ENCODE data around the gene MAEL. TPM values are rescaled to one million over a fixed set of nuclear protein-coding genes. Genes with fewer than 3 reads are reported as not detected.
A peak's percentile ranks its signal among the peaks of the same experiment; 100 is the strongest.

Gene MAEL
- total and polyA plus RNA-seq, 2 of the 13 experiments (the other 11 are each of a cell fraction or from before 2014, with no cell fraction given): not detected

DNA sequence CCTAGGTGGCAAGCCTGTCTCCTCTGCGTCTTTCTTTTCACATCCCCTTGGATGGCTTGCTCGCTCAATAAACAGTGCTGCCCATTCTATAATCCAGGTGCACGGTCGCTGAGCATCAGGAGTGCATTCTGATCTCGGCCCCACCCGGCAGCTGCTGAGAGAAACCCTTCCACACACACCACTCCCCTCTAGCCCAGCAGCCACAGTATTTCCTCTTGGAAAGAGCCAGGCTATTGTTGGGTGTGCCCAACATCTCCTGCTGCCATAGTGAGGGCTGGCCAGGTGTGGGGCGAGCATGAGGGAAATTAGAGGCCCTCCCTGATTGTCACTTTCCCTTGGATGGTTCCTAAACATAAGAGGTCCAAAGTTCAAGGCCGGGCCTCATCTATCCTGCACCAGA lies 76.4 kb downstream of the MAEL start (continued):
- TF ChIP-seq, protein P1, sequence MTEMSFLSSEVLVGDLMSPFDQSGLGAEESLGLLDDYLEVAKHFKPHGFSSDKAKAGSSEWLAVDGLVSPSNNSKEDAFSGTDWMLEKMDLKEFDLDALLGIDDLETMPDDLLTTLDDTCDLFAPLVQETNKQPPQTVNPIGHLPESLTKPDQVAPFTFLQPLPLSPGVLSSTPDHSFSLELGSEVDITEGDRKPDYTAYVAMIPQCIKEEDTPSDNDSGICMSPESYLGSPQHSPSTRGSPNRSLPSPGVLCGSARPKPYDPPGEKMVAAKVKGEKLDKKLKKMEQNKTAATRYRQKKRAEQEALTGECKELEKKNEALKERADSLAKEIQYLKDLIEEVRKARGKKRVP (CRISPR knock-in tag; IDR thresholded peaks at IDR 0.05): no peak
- TF ChIP-seq RNF2 (conservative IDR thresholded peaks at IDR 0.05; ENCODE audit: low read depth) (no peak), PPARG (CRISPR knock-in tag; conservative IDR thresholded peaks at IDR 0.05) (no peak), NFRKB (IDR thresholded peaks at IDR 0.05) (no peak)
- TF ChIP-seq, protein P2, sequence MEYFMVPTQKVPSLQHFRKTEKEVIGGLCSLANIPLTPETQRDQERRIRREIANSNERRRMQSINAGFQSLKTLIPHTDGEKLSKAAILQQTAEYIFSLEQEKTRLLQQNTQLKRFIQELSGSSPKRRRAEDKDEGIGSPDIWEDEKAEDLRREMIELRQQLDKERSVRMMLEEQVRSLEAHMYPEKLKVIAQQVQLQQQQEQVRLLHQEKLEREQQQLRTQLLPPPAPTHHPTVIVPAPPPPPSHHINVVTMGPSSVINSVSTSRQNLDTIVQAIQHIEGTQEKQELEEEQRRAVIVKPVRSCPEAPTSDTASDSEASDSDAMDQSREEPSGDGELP (IDR thresholded peaks at IDR 0.05; ENCODE audit: borderline replicate concordance, low read depth): no peak

DNA sequence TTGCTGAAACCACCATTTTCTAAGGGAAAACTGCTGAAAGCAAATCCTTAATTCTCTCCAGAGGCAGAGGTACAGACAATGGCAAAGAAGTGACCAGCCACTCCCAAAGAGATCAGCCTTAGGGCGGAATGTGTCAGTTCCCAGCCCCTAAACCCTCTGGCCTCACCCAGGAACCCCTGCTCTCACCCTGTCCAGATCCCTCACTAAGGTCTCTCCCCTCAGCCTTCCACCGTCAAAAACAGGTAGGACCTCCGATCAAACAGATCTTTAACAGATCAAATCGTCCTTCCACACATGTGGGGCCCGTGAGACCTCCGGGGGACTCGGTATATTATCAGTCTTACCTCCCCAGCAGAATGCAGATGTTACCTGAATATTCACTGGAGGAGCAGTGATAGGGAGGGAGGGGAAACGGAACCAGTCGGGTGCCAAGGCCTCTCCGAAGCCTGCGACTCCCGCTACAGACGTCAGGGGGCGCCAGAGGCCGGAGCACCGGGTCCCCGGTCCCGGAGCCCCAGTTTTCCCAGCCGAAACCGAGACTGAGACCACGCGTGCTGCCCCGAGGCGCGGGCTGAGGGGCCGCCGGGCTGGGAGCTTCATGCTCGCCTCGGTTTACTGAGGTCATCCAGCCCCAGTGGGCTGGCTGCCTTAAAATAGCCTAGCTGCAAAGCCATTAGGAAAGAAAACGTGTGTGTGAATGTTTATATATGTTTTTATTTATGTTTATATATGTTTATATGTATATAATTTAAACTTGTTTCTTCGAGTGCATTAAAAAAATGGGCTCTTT lies 77.4 kb downstream of the MAEL start:
- peak; percentile 32 for FAIRE-seq
- peak; percentile 29 for DNase-seq (ENCODE audit: low spot score)
- Histone ChIP-seq H3K27me3 (ENCODE audit: control insufficient read depth in 1 of 2, insufficient read depth in 2 of 2, low read length in 2 of 2) (peaks cover 3 to 44% of the 10 kb centered on the region in 2 experiments; a peak in 3 of 5 replicates), H3K9ac (ENCODE audit: insufficient read depth, low read depth, low read length) (no peak overlapping the region), H3K36me3 (replicated peaks in 1 of 2; ENCODE audit: control insufficient read depth in 1 of 2, insufficient read depth in 2 of 2, low read length in 2 of 2) (no peaks in the 10 kb centered on the region), H3K9me3 (ENCODE audit: low read length) (no peaks in the 10 kb centered on the region), H3K4me1 (ENCODE audit: insufficient read depth, low read length) (no peaks in the 10 kb centered on the region), H4K20me1 (ENCODE audit: insufficient read depth, low read length) (no peaks in the 10 kb centered on the region), H3K79me2 (ENCODE audit: insufficient read depth, low read length) (no peaks in the 10 kb centered on the region), H3K4me3 (replicated peaks in 1 of 3; ENCODE audit: insufficient read depth in 1 of 3, low read depth in 2 of 3, low read length in 3 of 3) (peak overlapping the region in 1 of 3 experiments; percentile 55; a peak in 1 of 6 replicates), H3K27ac (ENCODE audit: extremely low read length, insufficient read depth, low read length) (no peak overlapping the region), H3K4me2 (ENCODE audit: low read depth, low read length) (peak overlapping the region; percentile 76), H2AFZ (ENCODE audit: low read length) (no peak overlapping the region)
- in situ Hi-C loops (cut with HindIII; ENCODE audit: extremely low pct_ligation_motif_present, low pct_unique_long_range_greater_than_20kb) (loop anchor here (5.0 to 10.0 kb wide), 4 partner anchors 61 to 468 kb away; no protein-coding TSS in a partner anchor), intact Hi-C loops (cut with micrococcal nuclease; ENCODE audit: unreplicated experiment) (loop anchor here (1.0 to 5.0 kb wide), 10 partner anchors 58 to 491 kb away; partner anchors contain the start of gene POU2F1)
- ChIA-PET POLR2A (no interaction called here), CTCF (ENCODE audit: low intra/inter-chr PET ratio, low total read pairs) (interaction anchor here (1.1 to 2.5 kb wide), 6 partner anchors 58 to 474 kb away, joined by 3 to 19 read pairs (median 6); partner anchors contain the start of gene POU2F1)
- BruUV-seq (replicated peaks): no TSS peak
- peak; percentile 96 for ATAC-seq
- 6% methylated on average over 17 of the region's 31 CpGs for WGBS (ENCODE audit: low lambda C conversion rate)
- TF ChIP-seq, protein P3, sequence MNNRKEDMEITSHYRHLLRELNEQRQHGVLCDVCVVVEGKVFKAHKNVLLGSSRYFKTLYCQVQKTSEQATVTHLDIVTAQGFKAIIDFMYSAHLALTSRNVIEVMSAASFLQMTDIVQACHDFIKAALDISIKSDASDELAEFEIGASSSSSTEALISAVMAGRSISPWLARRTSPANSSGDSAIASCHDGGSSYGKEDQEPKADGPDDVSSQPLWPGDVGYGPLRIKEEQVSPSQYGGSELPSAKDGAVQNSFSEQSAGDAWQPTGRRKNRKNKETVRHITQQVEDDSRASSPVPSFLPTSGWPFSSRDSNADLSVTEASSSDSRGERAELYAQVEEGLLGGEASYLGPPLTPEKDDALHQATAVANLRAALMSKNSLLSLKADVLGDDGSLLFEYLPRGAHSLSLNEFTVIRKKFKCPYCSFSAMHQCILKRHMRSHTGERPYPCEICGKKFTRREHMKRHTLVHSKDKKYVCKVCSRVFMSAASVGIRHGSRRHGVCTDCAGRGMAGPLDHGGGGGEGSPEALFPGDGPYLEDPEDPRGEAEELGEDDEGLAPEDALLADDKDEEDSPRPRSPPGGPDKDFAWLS (CRISPR knock-in tag; IDR thresholded peaks at IDR 0.05; ENCODE audit: borderline replicate concordance): no peak
- TF ChIP-seq, protein P4, sequence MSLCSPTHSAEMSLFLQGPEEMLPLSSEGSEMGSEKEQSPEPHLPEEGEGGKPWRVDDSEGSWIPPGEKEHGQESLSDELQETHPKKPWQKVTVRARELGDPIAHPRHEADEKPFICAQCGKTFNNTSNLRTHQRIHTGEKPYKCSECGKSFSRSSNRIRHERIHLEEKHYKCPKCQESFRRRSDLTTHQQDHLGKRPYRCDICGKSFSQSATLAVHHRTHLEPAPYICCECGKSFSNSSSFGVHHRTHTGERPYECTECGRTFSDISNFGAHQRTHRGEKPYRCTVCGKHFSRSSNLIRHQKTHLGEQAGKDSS (CRISPR knock-in tag; IDR thresholded peaks at IDR 0.05; ENCODE audit: borderline replicate concordance, low read depth): no peak
- TF ChIP-seq GTF2F1 (IDR thresholded peaks at IDR 0.05; ENCODE audit: low read length) (no peak), RAD21 (CRISPR knock-in tag; IDR thresholded peaks at IDR 0.05) (peak; percentile 95), HOXD1 (CRISPR knock-in tag; IDR thresholded peaks at IDR 0.05) (no peak), CENPX (CRISPR knock-in tag; IDR thresholded peaks at IDR 0.05) (no peak), GFI1 (CRISPR knock-in tag; IDR thresholded peaks at IDR 0.05; ENCODE audit: borderline replicate concordance) (no peak), ZNF12 (CRISPR knock-in tag; IDR thresholded peaks at IDR 0.05) (no peak)
- TF ChIP-seq, protein P5, sequence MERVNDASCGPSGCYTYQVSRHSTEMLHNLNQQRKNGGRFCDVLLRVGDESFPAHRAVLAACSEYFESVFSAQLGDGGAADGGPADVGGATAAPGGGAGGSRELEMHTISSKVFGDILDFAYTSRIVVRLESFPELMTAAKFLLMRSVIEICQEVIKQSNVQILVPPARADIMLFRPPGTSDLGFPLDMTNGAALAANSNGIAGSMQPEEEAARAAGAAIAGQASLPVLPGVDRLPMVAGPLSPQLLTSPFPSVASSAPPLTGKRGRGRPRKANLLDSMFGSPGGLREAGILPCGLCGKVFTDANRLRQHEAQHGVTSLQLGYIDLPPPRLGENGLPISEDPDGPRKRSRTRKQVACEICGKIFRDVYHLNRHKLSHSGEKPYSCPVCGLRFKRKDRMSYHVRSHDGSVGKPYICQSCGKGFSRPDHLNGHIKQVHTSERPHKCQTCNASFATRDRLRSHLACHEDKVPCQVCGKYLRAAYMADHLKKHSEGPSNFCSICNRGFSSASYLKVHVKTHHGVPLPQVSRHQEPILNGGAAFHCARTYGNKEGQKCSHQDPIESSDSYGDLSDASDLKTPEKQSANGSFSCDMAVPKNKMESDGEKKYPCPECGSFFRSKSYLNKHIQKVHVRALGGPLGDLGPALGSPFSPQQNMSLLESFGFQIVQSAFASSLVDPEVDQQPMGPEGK (CRISPR knock-in tag; IDR thresholded peaks at IDR 0.05): 0 out of 2 replicates have a peak, but pooled peaks have one; percentile 13
- TF ChIP-seq, protein P6, sequence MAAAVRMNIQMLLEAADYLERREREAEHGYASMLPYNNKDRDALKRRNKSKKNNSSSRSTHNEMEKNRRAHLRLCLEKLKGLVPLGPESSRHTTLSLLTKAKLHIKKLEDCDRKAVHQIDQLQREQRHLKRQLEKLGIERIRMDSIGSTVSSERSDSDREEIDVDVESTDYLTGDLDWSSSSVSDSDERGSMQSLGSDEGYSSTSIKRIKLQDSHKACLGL (CRISPR knock-in tag; IDR thresholded peaks at IDR 0.05): no peak

Measured in HepG2 (cell line).